ENCODE data around the gene OPN1MW. TPM values are rescaled to one million over a fixed set of nuclear protein-coding genes. Genes with fewer than 3 reads are reported as not detected.

The OPN1MW gene
- total and polyA plus RNA-seq, 10 of the 15 experiments (the other 5 are each of a cell fraction or from before 2014, with no cell fraction given) = not detected

GRCh38 chrX:154136627-154137161 is 45.7 kb upstream of the OPN1MW start:
- TF ChIP-seq RB1 (IDR thresholded peaks at IDR 0.05; ENCODE audit: borderline replicate concordance) (0 out of 2 replicates have a peak, but pooled peaks have one; percentile 51), RAD21 (IDR thresholded peaks at IDR 0.05; ENCODE audit: insufficient read depth, low read depth, low read length) (peak; percentile 53), NFYB (IDR thresholded peaks at IDR 0.05; ENCODE audit: insufficient read depth, low read depth, low read length) (no peak), SMC3 (IDR thresholded peaks at IDR 0.05; ENCODE audit: borderline replicate concordance, low read length) (peak; percentile 56; the same call in 1 of the 2 replicates), ATF3 (IDR thresholded peaks at IDR 0.05; ENCODE audit: borderline replicate concordance, extremely low read depth, low read depth, low read length) (no peak), LARP7 (IDR thresholded peaks at IDR 0.05) (no peak), YY1 (IDR thresholded peaks at IDR 0.05; ENCODE audit: low read depth, low read length) (0 out of 2 replicates have a peak, but pooled peaks have one; percentile 20), JUND (IDR thresholded peaks at IDR 0.05; ENCODE audit: low read depth, low read length) (no peak), CTCF (IDR thresholded peaks at IDR 0.05 in 2 of 3, conservative IDR thresholded peaks at IDR 0.05 in 1 of 3; ENCODE audit: control insufficient read depth in 2 of 3, extremely low read depth in 1 of 3, insufficient read depth in 1 of 3, low read depth in 3 of 3, low read length in 3 of 3) (peak; percentile 63 to 70 (median 67)), RUNX3 (IDR thresholded peaks at IDR 0.05; ENCODE audit: low read length) (no peak)
- CTCF ChIA-PET = interaction anchor here (0.6 to 4.4 kb wide), 2 partner anchors 26 to 172 kb away, joined by 3 to 17 read pairs; no protein-coding TSS in a partner anchor
- H3K27me3 ChIP-seq (replicated peaks in 1 of 2; ENCODE audit: control insufficient read depth in 2 of 2, insufficient read depth in 2 of 2, low read length in 1 of 2) = no peaks in the 10 kb centered on the region; a peak in 1 of 4 replicates
- RAD21 ChIA-PET (ENCODE audit: unreplicated experiment) = interaction anchor here (1.5 kb wide), 1 partner anchor 172 kb away, joined by 4 read pairs; no protein-coding TSS in a partner anchor
- intact Hi-C loops (cut with micrococcal nuclease; ENCODE audit: unreplicated experiment) (no loop called here), in situ Hi-C loops (cut with MboI) (loop anchor here (25.0 kb wide), 3 partner anchors 176 to 1276 kb away; partner anchors contain the start of genes G6PD and IKBKG)
- peak overlapping the region; percentile 47 for H2AFZ ChIP-seq (ENCODE audit: control insufficient read depth, low read depth, low read length)
- H3K4me1 ChIP-seq (ENCODE audit: control insufficient read depth, insufficient read depth, low read length) = no peaks in the 10 kb centered on the region
- no peaks in the 10 kb centered on the region for H3K36me3 ChIP-seq (ENCODE audit: control insufficient read depth in 2 of 2, insufficient read depth in 2 of 2, low read length in 1 of 2)
- no peaks in the 10 kb centered on the region; the same call in 2 of the 3 replicates for H3K9me3 ChIP-seq (replicated peaks; ENCODE audit: control insufficient read depth, insufficient read depth, low read length)
- H3K9ac ChIP-seq (ENCODE audit: control insufficient read depth, insufficient read depth, low read length) = no peak overlapping the region
- WGBS (ENCODE audit: insufficient coverage, insufficient replicate concordance, low lambda C conversion rate, missing lambda C conversion rate) = 20% methylated on average over 40 of the region's 44 CpGs
- ATAC-seq (peak; percentile 85), FAIRE-seq (no peak), DNase-seq (ENCODE audit: low read depth, low spot score) (no peak)
- SMC1A ChIA-PET (ENCODE audit: uncharacterized antibody, unreplicated experiment) = no interaction called here
- H3K27ac ChIP-seq (ENCODE audit: control insufficient read depth, insufficient read depth) = no peak overlapping the region
- no peaks in the 10 kb centered on the region for H4K20me1 ChIP-seq (ENCODE audit: control insufficient read depth, insufficient read depth)
- H3K4me3 ChIP-seq = no peak overlapping the region
- no TSS peak for BruUV-seq (replicated peaks)
- no peaks in the 10 kb centered on the region for H3K79me2 ChIP-seq (ENCODE audit: control insufficient read depth, insufficient read depth, low read length)
- H3K4me2 ChIP-seq (ENCODE audit: control insufficient read depth, insufficient read depth) = 0 out of 2 replicates have a peak overlapping the region, but pooled peaks have one; percentile 33
- POLR2A ChIA-PET = no interaction called here

Measured in GM12878 (cell line).